ENCODE results near the gene TMC3. TPM values are rescaled to one million over a fixed set of nuclear protein-coding genes. Genes with fewer than 3 reads are reported as not detected.
A peak's percentile ranks its signal among the peaks of the same experiment; 100 is the strongest.

TMC3 gene
- total and polyA plus RNA-seq, 4 donors = 0.03 TPM; not detected in 3

DNA sequence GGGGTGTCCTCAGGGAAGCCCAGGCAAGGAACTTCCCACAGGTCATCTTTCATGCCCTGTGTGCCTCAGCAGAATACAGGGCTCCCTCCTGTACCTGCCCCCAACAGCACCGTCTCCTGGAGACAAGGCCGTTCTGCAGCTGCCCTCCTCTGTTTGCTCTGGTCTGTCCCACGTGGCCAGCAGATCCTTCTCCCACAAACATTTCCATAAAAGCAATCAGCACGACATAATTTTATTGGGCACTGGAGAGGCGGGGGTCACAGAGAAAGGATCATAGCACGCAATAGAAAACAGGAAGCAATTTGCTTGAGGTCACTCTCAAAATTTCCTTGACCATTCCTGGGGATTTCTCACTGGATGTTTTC lies 79.5 kb downstream of the TMC3 start:
- Histone ChIP-seq H3K9me3 (ENCODE audit: control insufficient read depth in 4 of 4, insufficient read depth in 3 of 4, low read length in 3 of 4) (no peaks in the 10 kb centered on the region), H3K4me1 (ENCODE audit: control insufficient read depth in 5 of 5, insufficient read depth in 5 of 5, low read length in 5 of 5) (peaks cover 0 to 15% (median 0%) of the 10 kb centered on the region in 5 donors), H3K36me3 (ENCODE audit: control insufficient read depth in 4 of 4, insufficient read depth in 4 of 4, low read length in 4 of 4) (peaks cover 0 to 8% (median 2%) of the 10 kb centered on the region in 4 donors), H3K4me3 (no peak overlapping the region), H3K27ac (ENCODE audit: low read depth in 1 of 2, low read length in 1 of 2) (peak overlapping the region in 1 of 2 donors; percentile 75), H3K27me3 (ENCODE audit: control insufficient read depth in 3 of 3, insufficient read depth in 3 of 3, low read length in 2 of 3) (no peaks in the 10 kb centered on the region), H3K9ac (ENCODE audit: insufficient read depth in 1 of 2, low read length in 2 of 2) (no peak overlapping the region)
- WGBS, 2 donors = 18 to 36% methylated on average over 6 of the region's 6 CpGs
- DNase-seq (peak in 1 of 3 donors; percentile 7), ATAC-seq (ENCODE audit: insufficient read depth, low FRiP score) (no peak)
- TF ChIP-seq, protein P1, sequence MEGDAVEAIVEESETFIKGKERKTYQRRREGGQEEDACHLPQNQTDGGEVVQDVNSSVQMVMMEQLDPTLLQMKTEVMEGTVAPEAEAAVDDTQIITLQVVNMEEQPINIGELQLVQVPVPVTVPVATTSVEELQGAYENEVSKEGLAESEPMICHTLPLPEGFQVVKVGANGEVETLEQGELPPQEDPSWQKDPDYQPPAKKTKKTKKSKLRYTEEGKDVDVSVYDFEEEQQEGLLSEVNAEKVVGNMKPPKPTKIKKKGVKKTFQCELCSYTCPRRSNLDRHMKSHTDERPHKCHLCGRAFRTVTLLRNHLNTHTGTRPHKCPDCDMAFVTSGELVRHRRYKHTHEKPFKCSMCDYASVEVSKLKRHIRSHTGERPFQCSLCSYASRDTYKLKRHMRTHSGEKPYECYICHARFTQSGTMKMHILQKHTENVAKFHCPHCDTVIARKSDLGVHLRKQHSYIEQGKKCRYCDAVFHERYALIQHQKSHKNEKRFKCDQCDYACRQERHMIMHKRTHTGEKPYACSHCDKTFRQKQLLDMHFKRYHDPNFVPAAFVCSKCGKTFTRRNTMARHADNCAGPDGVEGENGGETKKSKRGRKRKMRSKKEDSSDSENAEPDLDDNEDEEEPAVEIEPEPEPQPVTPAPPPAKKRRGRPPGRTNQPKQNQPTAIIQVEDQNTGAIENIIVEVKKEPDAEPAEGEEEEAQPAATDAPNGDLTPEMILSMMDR (IDR thresholded peaks at IDR 0.05; ENCODE audit: control extremely low read depth, extremely low read depth) = no peak

DNA sequence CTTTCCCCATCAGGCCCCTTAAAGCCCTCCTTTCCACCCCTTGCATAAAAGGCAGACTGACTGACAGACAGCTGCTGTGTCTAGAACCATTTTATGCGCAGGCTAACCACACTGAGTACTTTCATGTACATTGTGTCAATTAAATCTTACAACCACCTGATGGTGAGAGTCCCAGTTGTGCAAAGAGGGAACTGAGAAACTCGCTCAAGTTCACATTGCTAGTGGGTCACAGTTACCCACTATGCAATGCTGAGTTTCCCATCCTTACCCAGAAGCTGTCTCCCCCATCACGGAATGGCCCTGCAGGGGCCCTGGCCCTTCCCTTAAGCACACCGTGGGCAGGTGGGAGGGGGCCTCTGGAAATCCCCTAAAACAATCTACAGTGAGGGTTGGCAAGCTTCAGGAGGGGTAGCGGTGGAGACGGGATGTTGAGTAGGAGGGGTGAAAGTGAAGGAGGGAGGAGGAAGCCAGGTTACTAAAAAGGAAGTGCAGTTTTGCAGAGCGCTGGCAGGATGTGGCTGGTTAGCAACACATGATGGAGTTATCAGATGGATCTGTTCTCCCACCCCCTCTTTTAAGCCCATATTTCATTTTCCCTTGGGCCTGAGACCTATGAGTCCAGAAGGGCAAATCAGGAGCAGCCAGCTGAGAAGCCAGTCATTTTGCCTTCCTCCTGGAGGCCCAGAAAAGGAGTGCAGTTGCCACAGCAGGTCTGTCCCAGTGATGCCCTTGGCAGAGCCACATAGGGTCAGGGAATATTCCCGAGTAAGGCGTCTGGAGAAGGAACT lies 80.1 kb downstream of the TMC3 start:
- Histone ChIP-seq H3K4me1 (ENCODE audit: control insufficient read depth in 5 of 5, insufficient read depth in 5 of 5, low read length in 5 of 5) (peaks cover 0 to 15% (median 0%) of the 10 kb centered on the region in 5 donors), H3K4me3 (no peak overlapping the region), H3K9ac (ENCODE audit: insufficient read depth in 1 of 2, low read length in 2 of 2) (no peak overlapping the region), H3K27me3 (ENCODE audit: control insufficient read depth in 3 of 3, insufficient read depth in 3 of 3, low read length in 2 of 3) (no peaks in the 10 kb centered on the region), H3K9me3 (ENCODE audit: control insufficient read depth in 4 of 4, insufficient read depth in 3 of 4, low read length in 3 of 4) (no peaks in the 10 kb centered on the region), H3K36me3 (ENCODE audit: control insufficient read depth in 4 of 4, insufficient read depth in 4 of 4, low read length in 4 of 4) (peaks cover 0 to 7% (median 2%) of the 10 kb centered on the region in 4 donors), H3K27ac (ENCODE audit: low read depth in 1 of 2, low read length in 1 of 2) (peak overlapping the region in 1 of 2 donors; percentile 75)
- TF ChIP-seq, protein P1 (IDR thresholded peaks at IDR 0.05; ENCODE audit: control extremely low read depth, extremely low read depth) = no peak
- DNase-seq (peak in 1 of 3 donors; percentile 12), ATAC-seq (ENCODE audit: insufficient read depth, low FRiP score) (no peak)
- 15 to 43% methylated on average over 9 of the region's 9 CpGs for WGBS, 2 donors

DNA sequence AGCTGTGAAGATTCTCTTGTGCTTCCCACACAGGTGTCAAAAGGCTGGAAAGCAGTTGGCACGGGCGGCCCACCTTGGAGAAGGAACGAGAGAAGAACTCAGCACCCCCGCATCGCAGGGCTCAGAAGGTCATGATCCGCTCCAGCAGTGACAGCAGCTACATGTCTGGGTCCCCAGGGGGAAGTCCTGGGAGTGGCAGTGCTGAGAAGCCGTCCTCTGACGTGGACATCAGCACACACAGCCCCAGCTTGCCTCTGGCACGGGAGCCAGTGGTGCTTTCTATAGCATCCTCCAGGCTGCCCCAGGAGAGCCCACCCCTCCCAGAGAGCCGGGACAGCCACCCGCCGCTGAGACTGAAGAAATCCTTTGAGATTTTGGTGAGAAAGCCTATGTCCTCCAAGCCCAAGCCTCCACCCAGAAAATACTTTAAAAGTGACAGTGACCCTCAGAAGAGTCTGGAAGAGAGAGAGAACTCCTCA lies 81.5 kb downstream of the TMC3 start:
- Histone ChIP-seq H3K36me3 (ENCODE audit: control insufficient read depth in 4 of 4, insufficient read depth in 4 of 4, low read length in 4 of 4) (peaks cover 0 to 3% (median 1%) of the 10 kb centered on the region in 4 donors), H3K9me3 (ENCODE audit: control insufficient read depth in 4 of 4, insufficient read depth in 3 of 4, low read length in 3 of 4) (no peaks in the 10 kb centered on the region), H3K4me1 (ENCODE audit: control insufficient read depth in 5 of 5, insufficient read depth in 5 of 5, low read length in 5 of 5) (peaks cover 0 to 15% (median 0%) of the 10 kb centered on the region in 5 donors), H3K4me3 (no peak overlapping the region), H3K9ac (ENCODE audit: insufficient read depth in 1 of 2, low read length in 2 of 2) (no peak overlapping the region), H3K27me3 (ENCODE audit: control insufficient read depth in 3 of 3, insufficient read depth in 3 of 3, low read length in 2 of 3) (no peaks in the 10 kb centered on the region), H3K27ac (ENCODE audit: low read depth in 1 of 2, low read length in 1 of 2) (no peak overlapping the region)
- TF ChIP-seq, protein P1 (IDR thresholded peaks at IDR 0.05; ENCODE audit: control extremely low read depth, extremely low read depth) = no peak
- 79 to 84% methylated on average over 12 of the region's 12 CpGs for WGBS, 2 donors
- no peak for ATAC-seq (ENCODE audit: insufficient read depth, low FRiP score)
- DNase-seq = peak in 1 of 3 donors; percentile 12

Data from lung (tissue), 12 donors.